ENCODE measurements around the gene TLX1. TPM values are rescaled to one million over a fixed set of nuclear protein-coding genes. Genes with fewer than 3 reads are reported as not detected.

The TLX1 gene
- total RNA-seq, 1 donor, result not detected

- Histone ChIP-seq H3K27ac (ENCODE audit: low read depth, low read length) (no peak overlapping the region), H3K79me2 (ENCODE audit: insufficient read depth, low read length) (no peaks in the 10 kb centered on the region), H3K4me3 (ENCODE audit: insufficient read depth, low read length) (no peak overlapping the region), H3K4me2 (ENCODE audit: insufficient read depth, low read length) (no peak overlapping the region), H3K27me3 (ENCODE audit: insufficient read depth, low read length) (peaks cover 100% of the 10 kb centered on the region), H3K9me3 (ENCODE audit: low read depth, low read length) (no peaks in the 10 kb centered on the region), H4K20me1 (ENCODE audit: insufficient read depth, low read length) (peaks cover 4% of the 10 kb centered on the region), H3K4me1 (ENCODE audit: insufficient read depth, low read length) (peaks cover 6% of the 10 kb centered on the region), H2AFZ (ENCODE audit: low read length) (no peak overlapping the region), H3K36me3 (ENCODE audit: insufficient read depth, low read length) (no peaks in the 10 kb centered on the region)
- DNase-seq (ENCODE audit: insufficient read length, low spot score, missing footprints), result peak; percentile 26
- TF ChIP-seq CTCF (IDR thresholded peaks at IDR 0.05; ENCODE audit: extremely low read depth, low read depth, low read length), result no peak
Observed at GRCh38 chr10:101123815-101124617, 7.1 kb upstream of the TLX1 start.

GRCh38 chr10:101124933-101125332 lies 6.2 kb upstream of the TLX1 start:
- Histone ChIP-seq H3K9me3 (ENCODE audit: low read depth, low read length) (no peaks in the 10 kb centered on the region), H3K79me2 (ENCODE audit: insufficient read depth, low read length) (no peaks in the 10 kb centered on the region), H2AFZ (ENCODE audit: low read length) (no peak overlapping the region), H3K27me3 (ENCODE audit: insufficient read depth, low read length) (peaks cover 98% of the 10 kb centered on the region), H3K4me2 (ENCODE audit: insufficient read depth, low read length) (no peak overlapping the region), H3K27ac (ENCODE audit: low read depth, low read length) (no peak overlapping the region), H4K20me1 (ENCODE audit: insufficient read depth, low read length) (peaks cover 4% of the 10 kb centered on the region), H3K36me3 (ENCODE audit: insufficient read depth, low read length) (no peaks in the 10 kb centered on the region), H3K4me1 (ENCODE audit: insufficient read depth, low read length) (peaks cover 6% of the 10 kb centered on the region), H3K4me3 (ENCODE audit: insufficient read depth, low read length) (no peak overlapping the region)
- peak; percentile 50 for DNase-seq (ENCODE audit: insufficient read length, low spot score, missing footprints)
- no peak for TF ChIP-seq CTCF (IDR thresholded peaks at IDR 0.05; ENCODE audit: extremely low read depth, low read depth, low read length)

- DNase-seq (ENCODE audit: insufficient read length, low spot score, missing footprints), result peak; percentile 77
Observed at GRCh38 chr10:101126684-101127628, 4.1 kb upstream of the TLX1 start.

More at GRCh38 chr10:101126684-101127628, 4.1 kb upstream of the TLX1 start:
- peaks cover 4% of the 10 kb centered on the region for H4K20me1 ChIP-seq (ENCODE audit: insufficient read depth, low read length)
- no peaks in the 10 kb centered on the region for H3K36me3 ChIP-seq (ENCODE audit: insufficient read depth, low read length)
- no peak for TF ChIP-seq CTCF (IDR thresholded peaks at IDR 0.05; ENCODE audit: extremely low read depth, low read depth, low read length)
- H3K4me3 ChIP-seq (ENCODE audit: insufficient read depth, low read length), result no peak overlapping the region
- no peaks in the 10 kb centered on the region for H3K4me1 ChIP-seq (ENCODE audit: insufficient read depth, low read length)
- no peaks in the 10 kb centered on the region for H3K79me2 ChIP-seq (ENCODE audit: insufficient read depth, low read length)
- H3K27ac ChIP-seq (ENCODE audit: low read depth, low read length), result no peak overlapping the region
- H3K4me2 ChIP-seq (ENCODE audit: insufficient read depth, low read length), result no peak overlapping the region
- H3K9me3 ChIP-seq (ENCODE audit: low read depth, low read length), result no peaks in the 10 kb centered on the region
- peaks cover 98% of the 10 kb centered on the region for H3K27me3 ChIP-seq (ENCODE audit: insufficient read depth, low read length)
- H2AFZ ChIP-seq (ENCODE audit: low read length), result no peak overlapping the region
